Forelimb muscle (tissue), 1 donor: ENCODE data around the gene DLX2. TPM values are rescaled to one million over a fixed set of nuclear protein-coding genes. Genes with fewer than 3 reads are reported as not detected.
"Not testable (repeated sequence)": the region's sequence is repeated elsewhere in the genome, so short reads cannot be mapped to it uniquely, and the experiment has no call there.

Source experiments
- DNase-seq: peaks from one replicate; pipeline ENCODE4 v3.0.0-alpha.2; 2013; ENCODE audit warnings: low read depth
- polyA plus RNA-seq: library from polyadenylated mRNA; unstranded; fragments of 120-200 nt; gene quantifications from one replicate; pipeline ENCODE4 v1.2.1, GENCODE V29; 2013; ENCODE audit not compliant: insufficient read length

DLX2 gene
- polyA plus RNA-seq, 1 donor = 0.11 TPM

DNA sequence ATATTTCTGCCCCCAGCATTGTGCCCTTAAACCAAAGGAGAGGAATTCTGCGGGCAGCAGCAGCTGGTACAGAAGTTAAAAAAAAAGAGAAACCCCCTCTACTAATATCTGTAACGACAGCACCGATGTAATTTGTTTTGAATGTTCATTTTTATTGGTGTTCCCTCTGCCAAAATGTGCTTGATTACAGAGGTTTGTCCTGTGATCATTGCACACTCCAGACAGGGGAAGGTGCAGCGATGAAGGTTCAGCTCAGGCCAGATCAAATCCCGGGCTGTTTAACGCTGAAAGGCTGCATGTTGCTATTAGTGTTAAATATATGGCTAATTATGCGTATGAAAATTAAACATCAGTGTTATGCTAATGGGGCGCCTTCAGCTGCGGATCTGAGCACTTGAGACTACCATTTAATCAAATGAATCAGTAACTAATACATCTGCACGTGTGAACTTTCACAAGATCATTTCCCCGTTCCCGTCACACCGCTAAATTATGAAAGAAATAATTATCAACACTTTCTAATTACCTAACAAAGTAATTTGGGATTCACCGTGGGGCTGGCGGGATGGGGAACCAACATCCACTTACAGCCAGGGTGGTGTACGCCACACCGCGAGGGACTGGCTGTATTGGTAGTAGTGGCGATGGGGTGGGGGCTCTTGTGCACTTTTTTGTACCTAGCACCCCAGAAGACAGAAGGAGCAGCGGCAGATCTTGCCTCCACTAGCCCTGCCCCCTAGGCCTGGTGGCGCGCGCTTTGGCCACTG is 18.9 kb downstream of the DLX2 start:
- no peak for DNase-seq

DNA sequence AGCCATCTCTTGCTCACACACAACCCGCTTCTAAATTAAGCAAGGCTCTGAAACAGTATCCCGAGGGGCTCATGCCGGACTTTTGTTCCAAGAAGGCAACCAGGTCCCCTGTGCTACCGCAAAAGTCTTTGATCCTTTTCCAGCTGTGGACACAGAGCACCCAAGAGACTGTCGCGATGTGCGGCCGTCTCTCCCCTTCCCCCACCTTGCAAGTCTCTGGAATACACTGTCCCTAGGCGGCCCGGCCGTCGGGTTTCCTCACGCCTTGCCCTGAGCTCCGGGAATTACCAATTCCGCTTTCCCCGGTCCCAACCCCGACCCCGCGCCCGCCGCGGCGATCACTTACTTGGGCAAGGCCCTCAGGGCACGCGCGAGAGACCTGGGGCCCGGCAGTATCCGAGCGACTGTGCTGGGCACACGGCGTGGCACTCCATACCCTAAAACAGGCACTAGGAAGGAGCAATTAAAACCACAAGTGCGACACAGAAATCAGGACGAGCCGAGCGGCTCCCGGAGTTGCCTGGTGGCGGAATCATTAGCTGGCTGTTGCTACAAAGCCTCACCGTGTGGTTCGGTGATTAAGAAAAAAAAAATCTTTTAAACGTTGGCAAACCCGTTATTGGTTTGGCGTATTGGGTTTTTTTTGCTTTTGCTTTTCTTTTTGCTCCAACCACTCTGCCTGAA is 19.6 kb downstream of the DLX2 start:
- no peak for DNase-seq

DNA sequence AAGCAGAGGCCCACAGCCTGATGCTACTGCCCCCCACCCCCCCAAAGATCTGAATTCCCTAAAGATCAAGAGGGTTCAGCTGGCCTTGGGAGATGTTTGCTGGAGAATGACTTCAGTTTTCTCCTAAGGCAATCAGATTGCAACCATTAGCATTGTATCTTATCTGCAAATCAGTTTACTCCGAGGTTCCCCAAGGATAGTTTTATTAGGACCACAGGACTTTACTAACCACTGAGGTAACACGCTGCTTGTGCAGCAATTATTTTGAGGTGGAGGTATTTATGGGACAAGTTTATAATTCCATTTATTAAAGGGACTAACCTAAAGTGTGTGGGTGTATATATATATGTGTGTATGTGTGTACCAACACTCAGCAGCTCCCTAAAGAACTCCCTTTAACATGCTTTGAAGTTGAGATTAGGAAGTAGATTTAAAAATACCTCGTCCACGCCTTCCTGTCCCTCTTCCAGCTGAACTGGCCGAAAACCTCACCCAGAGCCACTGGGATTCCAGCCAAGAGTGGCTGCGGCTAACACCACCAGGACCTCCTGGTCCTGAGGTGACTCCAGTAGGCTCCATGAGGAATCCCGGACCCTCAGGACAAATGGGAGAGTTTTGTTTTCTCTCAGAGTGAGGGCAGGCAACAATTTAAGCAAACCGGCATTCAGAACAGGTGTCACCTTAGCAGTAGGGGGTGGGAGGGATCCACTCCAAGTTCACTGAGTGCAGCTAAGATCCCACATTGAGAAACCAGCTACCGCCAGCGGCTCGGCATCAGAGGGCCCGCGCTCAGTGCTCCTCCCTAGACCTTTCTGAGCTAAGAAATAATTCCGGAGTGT is 20.4 kb downstream of the DLX2 start:
- no peak for DNase-seq

DNA sequence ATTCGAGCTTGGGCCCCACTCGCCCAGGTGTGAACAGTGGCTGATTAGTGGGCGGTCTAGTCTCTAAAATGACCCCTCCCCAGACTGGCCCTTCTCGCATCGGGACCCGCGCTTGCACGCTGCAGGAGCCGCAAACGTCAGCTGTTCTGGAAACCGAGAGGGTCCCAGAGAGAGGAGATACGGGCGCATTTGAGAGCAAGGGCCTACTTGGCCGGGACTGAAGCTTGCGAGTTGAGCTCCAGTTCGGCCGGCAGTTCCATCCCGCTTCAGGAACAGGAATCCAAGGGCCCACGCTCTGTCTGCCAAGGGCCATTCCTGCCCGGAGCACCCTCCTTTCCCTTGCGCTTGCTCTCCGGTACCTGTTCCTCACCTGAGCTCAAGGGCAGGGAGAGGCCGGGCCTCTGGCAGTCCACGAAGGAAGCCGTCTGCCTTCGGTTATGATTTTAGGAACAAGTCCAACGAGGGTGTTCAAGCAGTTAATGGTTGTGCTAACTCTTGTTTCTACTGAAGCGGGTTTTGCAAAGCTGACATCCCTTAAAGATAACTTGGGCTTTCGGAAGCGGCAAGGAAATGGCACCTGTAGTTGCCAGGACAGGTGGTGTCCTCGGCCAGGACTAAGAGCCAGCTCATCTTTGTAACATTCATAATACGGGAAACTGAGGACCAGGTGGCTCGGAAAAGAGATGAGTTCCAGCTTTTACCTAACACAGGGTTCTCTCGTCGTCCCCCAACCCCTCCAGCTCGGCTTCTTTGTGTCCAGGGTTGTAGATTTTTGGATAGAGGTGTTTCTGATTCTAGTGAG is 21.3 kb downstream of the DLX2 start:
- no peak for DNase-seq

DNA sequence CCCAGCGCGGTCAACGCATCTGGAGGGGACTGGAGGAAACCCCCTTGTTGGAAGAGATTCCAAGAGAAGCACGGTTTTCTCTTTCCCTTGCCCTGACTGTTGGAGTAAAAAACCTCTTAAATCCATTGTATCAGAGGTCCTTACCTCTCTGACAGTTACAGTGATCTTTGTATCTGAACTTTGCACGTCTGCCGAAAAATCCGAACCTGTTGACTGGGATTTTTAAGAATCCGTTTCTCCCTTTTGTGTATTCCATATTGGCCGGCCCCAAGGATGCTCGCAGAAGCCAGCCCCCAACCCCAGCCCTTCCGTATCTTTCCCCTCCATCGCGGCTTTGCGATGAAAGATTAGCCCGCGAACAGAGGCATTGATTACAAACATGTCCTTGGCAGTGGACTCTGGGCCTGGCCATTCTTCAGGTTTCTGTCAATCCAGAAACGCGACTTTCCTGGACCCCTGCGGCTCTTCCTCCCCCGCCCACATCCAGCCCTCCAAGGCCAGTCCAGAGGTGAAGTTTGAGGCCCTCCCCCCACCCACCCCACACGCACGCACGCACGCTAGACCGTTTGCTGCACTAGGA is 22.0 kb downstream of the DLX2 start:
- no peak for DNase-seq

DNA sequence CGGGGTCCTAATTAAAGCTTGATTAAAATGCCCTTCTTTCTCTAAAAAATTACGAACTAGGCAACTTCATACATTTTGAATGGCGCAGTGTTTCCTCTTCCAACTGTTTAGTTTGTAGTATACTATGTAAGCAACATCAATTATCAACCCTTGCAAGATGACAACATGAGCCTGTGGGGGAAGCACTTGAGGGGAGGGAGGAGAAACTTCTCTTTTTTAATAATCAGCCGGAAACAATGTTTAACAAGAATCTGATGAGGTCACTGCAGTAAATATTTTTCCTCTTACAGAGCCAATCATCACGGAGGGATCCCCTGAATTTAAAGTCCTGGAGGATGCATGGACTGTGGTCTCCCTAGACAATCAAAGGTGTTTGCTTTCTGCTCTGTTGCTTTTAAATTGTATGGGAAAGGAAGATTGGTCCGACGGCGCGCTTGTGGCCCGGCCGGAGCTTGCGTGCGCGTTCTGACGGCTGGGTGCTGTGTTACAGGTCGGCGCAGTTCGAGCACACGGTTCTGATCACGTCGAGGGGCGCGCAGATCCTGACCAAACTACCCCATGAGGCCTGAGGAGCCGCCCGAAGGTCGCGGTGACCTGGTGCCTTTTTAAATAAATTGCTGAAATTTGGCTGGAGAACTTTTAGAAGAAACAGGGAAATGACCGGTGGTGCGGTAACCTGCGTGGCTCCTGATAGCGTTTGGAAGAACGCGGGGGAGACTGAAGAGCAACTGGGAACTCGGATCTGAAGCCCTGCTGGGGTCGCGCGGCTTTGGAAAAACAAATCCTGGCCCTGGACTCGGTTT is 22.7 kb downstream of the DLX2 start:
- no peak for DNase-seq

DNA sequence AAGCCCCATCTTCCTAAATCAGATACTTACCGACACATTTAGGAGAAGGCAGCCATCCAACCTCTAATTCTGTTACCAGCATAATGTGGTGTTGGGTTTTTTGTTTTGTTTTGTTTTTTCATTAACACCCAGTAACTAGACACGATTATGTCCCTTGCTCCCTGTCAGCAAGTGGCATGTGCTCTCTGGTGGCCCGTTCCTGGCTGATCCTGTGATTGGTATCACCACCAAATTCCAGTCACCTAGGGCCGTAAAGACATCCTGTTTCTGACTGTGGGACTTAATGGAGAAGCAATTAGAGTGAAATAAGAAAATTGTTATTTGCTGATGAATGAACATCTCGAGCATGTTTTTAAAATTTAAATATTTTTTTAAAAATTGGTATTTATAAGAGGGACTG is 23.3 kb downstream of the DLX2 start:
- no peak for DNase-seq

DNA sequence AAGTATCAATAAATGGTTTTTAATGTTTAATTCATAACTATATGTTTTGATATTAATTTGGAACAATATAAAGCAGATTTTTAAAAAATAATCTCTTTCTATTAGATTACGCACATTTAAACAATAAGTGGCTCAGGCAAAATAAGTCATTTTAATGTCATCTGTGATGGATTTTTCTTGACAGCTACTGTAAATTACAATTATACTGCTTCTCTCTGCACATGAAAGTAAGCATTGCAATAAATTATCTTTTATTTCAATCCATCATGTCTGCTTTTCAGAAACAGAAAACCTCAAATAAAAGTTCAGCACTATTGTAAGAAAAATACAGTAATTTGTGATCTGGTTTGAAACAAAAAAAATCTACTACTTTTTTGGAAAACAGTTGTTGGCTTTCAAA is 28.4 kb downstream of the DLX2 start:
- DNase-seq = no peak

DNA sequence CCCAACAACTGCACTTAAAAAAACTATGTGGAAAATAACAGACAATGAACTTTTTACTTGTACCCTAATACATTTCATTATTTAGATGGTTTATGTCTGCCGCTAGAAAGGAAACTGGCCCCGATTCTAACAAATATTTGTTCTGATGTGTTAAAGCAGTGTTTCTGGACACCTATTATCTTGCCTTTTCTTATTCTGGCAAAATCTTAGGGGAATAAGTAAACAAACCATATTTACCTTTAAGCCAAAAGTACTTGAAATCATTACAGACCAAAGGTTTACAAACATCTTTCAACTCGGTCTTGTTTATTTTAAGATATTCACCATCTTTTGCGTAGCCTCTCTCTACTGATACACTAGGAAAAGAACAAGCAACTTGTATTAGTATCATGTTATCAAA is 29.2 kb downstream of the DLX2 start:
- DNase-seq = no peak

DNA sequence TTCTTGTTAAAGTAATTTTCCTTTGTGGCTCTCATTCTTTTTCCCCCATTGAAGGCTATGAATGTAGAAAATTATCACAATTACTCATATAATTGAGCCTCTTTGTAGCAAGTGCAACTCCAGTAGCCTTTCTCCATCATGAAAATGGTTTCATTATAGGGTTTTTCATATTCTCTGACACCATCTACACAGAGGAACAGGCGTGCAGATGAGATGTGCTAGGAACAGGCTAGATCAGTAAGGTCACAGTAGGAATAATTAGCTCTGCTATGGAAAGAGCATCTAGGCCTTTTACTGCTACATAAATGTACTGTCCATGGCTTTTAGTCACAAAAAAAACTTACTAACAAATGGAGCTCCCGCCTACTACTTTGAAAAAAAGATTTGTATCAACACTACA is 30.0 kb downstream of the DLX2 start:
- no peak for DNase-seq

DNA sequence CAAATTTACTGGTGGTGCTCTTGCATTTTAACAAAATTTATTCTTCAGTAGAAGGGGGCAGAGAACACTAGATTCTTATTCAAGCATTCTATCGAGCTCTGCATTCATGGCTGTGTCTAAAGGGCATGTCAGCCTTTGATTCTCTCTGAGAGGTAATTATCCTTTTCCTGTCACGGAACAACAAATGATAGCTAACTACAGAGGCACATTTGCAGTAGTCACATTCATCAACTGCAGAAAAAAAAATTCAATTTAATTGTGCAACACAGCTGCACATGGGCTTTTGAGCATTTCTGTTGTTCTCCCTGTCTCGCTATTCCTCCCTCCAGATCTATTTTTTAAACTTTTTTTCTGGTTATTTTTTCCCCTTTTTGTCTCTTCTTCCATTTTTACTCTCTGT is 30.4 kb downstream of the DLX2 start:
- no peak for DNase-seq

DNA sequence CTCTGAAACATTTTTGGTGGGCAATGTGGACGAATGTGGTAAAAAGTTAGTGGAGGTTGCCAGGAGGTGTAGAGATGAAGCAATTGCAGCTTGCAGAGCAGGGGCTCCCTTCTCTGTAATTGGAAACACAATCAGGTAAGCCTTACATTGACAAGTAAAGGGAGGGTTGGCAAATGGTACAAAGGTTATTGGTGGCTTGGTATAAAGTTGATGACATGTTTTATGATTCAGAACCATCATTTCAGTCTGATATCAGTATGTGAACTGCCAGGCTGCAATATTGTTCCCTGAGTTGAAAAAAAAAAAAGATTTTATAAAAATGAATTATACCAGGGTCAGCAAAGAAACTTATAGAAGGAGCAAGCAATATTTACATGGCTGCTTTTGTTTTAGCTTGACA is 31.8 kb downstream of the DLX2 start:
- DNase-seq = no peak

DNA sequence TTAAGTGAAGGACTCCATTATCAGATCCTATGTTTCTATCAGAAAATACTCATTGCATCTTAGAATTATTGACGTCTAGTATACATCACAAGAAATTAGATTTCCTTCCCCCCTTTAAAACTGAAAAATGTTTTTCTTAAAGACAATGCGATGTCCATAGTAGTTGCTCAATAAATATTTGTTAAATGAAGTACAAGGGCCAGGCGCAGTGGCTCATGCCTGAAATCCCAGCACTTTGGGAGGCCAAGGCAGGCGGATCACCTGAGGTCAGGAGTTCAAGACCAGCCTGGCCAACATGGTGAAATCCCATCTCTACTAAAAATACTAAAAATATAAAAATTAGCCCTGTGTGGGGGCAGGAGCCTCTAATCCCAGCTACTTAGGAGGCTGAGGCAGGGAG is 34.8 kb downstream of the DLX2 start:
- not testable (repeated sequence) for DNase-seq

DNA sequence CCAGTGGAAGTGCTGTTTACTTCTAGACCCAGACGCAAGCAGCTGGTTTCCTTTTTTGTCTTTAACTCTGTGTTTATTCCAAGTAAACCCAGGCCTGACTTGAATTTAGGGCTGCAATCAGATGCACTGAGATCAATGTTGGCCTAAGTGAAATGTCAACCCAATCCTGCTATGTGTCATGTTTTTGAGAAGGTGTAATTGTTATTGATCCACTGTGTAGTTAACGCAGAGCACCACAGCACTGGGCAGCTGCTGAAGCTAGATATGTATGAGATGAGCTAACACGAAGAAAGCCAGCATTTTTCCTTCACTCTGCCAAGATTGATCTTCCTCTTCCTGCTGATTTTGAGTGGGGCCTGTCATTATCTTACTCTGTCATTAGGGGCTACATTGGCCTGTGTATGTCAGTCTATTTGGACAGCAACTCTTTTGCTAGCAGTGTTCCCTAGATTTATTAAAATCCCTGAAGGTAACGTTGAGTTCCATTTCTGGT is 36.3 kb downstream of the DLX2 start:
- no peak for DNase-seq

DNA sequence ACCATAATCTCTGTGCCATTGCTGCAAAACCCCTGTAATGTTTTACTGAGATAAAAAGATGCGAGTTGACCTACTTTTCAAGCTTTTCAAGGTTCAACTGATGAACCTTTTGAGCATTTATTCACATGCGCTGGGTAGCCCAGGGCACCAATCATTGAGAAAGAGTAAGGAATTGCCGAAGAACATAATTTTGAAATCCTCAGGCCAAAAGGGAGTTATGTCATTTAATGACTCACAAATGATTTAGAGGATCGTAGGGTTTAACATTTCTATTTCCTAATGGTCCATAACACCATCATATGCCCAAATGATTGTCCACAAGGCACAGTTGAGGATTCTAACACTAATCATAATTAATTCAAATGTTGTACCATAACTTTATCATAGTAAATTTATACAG is 37.6 kb downstream of the DLX2 start:
- DNase-seq = no peak

DNA sequence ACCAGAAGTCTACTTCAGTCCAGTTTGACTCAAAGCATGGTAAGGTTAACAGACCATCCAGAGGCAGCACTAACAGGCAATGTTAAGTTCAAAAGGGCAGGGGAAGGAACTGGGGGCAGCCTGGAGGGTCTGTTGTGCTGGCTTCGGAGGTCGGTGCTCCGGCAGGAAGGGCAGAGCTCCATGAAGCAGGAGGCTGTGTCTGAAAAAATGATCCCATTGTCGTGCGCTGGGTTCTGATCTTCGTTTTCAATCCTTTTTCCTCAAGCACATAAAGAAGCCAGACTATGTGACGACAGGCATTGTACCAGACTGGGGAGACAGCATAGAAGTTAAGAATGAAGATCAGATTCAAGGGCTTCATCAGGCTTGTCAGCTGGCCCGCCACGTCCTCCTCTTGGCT is 39.3 kb downstream of the DLX2 start:
- DNase-seq = no peak

DNA sequence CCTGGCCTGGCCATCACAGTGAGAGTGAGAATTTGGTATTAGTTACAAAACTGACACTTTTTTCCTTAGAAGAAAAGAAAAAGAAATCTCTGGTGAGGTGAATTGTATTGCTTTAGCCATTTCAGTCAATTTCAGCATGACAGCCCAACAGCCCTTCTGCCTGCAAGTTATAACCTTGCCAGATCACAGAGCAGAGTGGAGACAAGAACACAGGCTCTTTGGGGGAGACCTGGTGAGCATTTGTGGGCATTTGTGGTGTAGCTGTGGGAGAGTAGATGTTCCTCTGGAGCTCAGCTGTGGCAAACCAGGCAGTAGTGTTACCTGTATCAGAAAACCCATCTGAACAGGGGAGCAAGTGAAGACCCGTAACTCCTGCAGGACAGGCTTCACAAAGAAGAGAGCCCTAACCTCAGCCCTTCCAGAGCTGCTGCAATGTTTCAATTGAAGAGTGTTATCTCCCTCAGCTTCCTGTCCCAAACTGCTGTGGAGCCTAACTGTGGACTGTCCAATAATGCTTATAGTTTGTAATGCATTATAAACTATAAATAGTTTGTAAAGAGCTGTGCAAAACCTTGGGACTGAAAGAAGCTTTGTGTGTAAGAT is 40.2 kb downstream of the DLX2 start:
- no peak for DNase-seq

DNA sequence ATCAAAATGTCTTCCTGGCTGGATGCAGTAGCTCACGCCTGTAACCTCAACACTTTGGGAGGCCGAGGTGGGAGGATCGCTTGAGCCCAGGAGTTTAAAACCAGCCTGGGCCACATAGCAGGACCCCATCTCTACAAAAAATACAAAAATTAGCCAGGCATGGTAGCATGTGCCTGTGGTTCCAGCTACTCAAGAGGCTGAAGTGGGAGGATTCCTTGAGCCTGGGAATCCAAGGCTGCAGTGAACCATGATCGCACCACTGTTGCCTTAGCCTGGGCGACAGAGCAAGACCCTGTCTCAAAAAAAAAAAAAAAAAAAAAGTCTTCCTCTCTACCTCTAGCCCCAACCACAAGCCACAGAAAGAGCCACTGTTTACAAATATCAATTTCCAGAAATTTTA is 42.6 kb downstream of the DLX2 start:
- DNase-seq = not testable (repeated sequence)

DNA sequence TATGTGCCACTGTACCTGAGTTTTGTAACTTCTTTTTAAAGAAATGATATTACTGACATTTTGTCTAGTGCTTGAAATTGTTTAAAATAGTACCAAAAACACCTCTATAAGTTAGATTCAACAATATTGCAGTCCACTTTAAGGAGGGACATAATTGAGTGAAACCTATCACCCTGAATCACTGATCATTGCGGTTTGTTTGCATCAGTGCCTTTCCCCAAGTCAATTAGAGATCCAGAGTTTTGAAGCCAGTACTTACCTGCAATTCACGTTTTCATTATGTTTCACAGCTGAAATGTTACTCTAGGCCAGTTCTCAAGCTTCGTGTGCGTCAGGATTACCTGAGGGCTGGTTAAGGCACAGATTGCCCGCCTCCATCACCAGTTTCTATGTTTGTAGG is 44.0 kb downstream of the DLX2 start:
- no peak for DNase-seq

DNA sequence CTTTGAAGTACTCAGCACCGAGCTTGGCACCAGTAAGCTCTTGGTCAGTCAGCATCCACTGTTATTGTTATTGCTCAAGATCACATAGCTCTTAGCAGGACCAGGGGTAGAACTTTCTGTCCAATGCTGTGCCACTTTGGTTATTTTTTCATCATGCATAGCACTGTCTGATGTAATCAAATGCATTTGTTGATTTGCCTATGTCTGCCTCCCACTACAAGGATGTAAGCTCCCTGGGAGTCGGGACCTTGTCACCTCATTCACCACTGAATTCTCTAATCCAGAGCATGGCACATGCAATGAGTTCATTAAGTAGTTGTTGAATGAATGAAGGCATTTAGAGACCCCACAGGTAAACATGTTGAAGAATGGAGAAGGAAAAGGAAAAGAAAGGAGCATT is 46.4 kb downstream of the DLX2 start:
- DNase-seq = no peak
